GM12878 (cell line): Measurements from ENCODE around the gene CHAF1A. TPM values are rescaled to one million over a fixed set of nuclear protein-coding genes. Genes with fewer than 3 reads are reported as not detected.
A peak's percentile ranks its signal among the peaks of the same experiment; 100 is the strongest.

ENCODE experiments used
- ATAC-seq: fragments of 200-7000 bp; cut with Tn5 transposase; 3 replicates; pipeline ENCODE4 v1.9.1; 2020; ENCODE audit warnings: mild to moderate bottlenecking, moderate library complexity
- BruUV-seq: library from RNA; stranded (reverse); fragments of 400-500 nt; replicated peaks from 2 replicates; lab custom pipeline; 2021; lab: Mats Ljungman, UMichigan
- CTCF ChIA-PET: fragments of 300-600 bp; sonication (Branson Sonifier 250); formaldehyde crosslinking; extraction: SDS; loops from one replicate; lab custom pipeline; 2021; ENCODE audit warnings: inconsistent platforms; lab: Yijun Ruan, JAX
- POLR2A ChIA-PET: fragments of 350-600 bp; formaldehyde crosslinking; extraction: SDS; loops from one replicate; lab custom pipeline; 2021; ENCODE audit warnings: inconsistent platforms; lab: Charles Lee
- RAD21 ChIA-PET: fragments of 300-600 bp; sonication (Branson Sonifier 250); formaldehyde crosslinking; loops from one replicate; lab custom pipeline; 2023; ENCODE audit warnings: antibody characterized with exemption; ENCODE audit not compliant: unreplicated experiment; lab: Charles Lee
- SMC1A ChIA-PET: fragments of 300-600 bp; sonication (Branson Sonifier 250); formaldehyde crosslinking; loops from one replicate; lab custom pipeline; 2023; ENCODE audit not compliant: unreplicated experiment, uncharacterized antibody; lab: Charles Lee
- DNase-seq: peaks from one replicate; pipeline ENCODE4 v3.0.0-alpha.2; 2011; ENCODE audit warnings: low read depth, low spot score
- FAIRE-seq: peaks from 3 replicates; lab custom pipeline; 2011; peaks lifted over from hg19 to GRCh38; lab: Jason Lieb, UNC
- H2AFZ ChIP-seq: 2 replicates; pipeline ENCODE4 v1.6.0; 2011; ENCODE audit warnings: low read depth, low read length, control low read depth; ENCODE audit not compliant: control insufficient read depth
- H3K27ac ChIP-seq: 2 replicates; pipeline ENCODE4 v1.5.1; 2011; ENCODE audit warnings: control low read depth; ENCODE audit not compliant: control insufficient read depth, insufficient read depth
- H3K27me3 ChIP-seq, 2 experiments: replicated peaks in 1 of 2; 2 replicates each; pipeline versions ENCODE4 v1.6.0 to v1.6.1; 2011; ENCODE audit warnings: low read length in 1 of 2; ENCODE audit not compliant: control insufficient read depth in 2 of 2, insufficient read depth in 2 of 2
- H3K36me3 ChIP-seq, 2 experiments: 2 replicates each; pipeline ENCODE4 v1.5.1; 2011; ENCODE audit warnings: low read length in 1 of 2; ENCODE audit not compliant: control insufficient read depth in 2 of 2, insufficient read depth in 2 of 2
- H3K4me1 ChIP-seq: 2 replicates; pipeline ENCODE4 v1.6.1; 2011; ENCODE audit warnings: mild to moderate bottlenecking, low read length, moderate library complexity, mixed read lengths; ENCODE audit not compliant: control insufficient read depth, insufficient read depth
- H3K4me2 ChIP-seq: 2 replicates; pipeline ENCODE4 v1.6.0; 2011; ENCODE audit warnings: control low read depth; ENCODE audit not compliant: control insufficient read depth, insufficient read depth
- H3K4me3 ChIP-seq: fragments of 200-600 bp; sonication (generic); 2 replicates; pipeline ENCODE4 v1.5.1; 2016
- H3K79me2 ChIP-seq: 2 replicates; pipeline ENCODE4 v1.6.0; 2011; ENCODE audit warnings: low read length; ENCODE audit not compliant: control insufficient read depth, insufficient read depth
- H3K9ac ChIP-seq: 2 replicates; pipeline ENCODE4 v1.8.0; 2011; ENCODE audit warnings: low read length, control low read depth, mixed read lengths; ENCODE audit not compliant: control insufficient read depth, insufficient read depth
- H3K9me3 ChIP-seq: replicated peaks from 3 replicates; pipeline ENCODE4 v1.5.1; 2011; ENCODE audit warnings: mild to moderate bottlenecking, low read length; ENCODE audit not compliant: control insufficient read depth, insufficient read depth
- H4K20me1 ChIP-seq: 2 replicates; pipeline ENCODE4 v1.6.0; 2011; ENCODE audit not compliant: control insufficient read depth, insufficient read depth
- BCL3 ChIP-seq: IDR thresholded peaks from 2 replicates; pipeline ENCODE4 v1.6.1; 2011; ENCODE audit warnings: borderline replicate concordance, low read depth, mild to moderate bottlenecking, moderate library complexity, low read length; ENCODE audit not compliant: insufficient read depth, poor library complexity, severe bottlenecking
- BMI1 ChIP-seq: fragments of 450-650 bp; IDR thresholded peaks from 2 replicates; pipeline ENCODE4 v1.6.1; 2016; ENCODE audit warnings: mild to moderate bottlenecking, moderate library complexity, borderline replicate concordance
- NFYB ChIP-seq: IDR thresholded peaks from 2 replicates; pipeline ENCODE4 v1.6.1; 2011; ENCODE audit warnings: low read depth, mild to moderate bottlenecking, low read length, improper control_type of control experiment, moderate library complexity; ENCODE audit not compliant: insufficient read depth
- POLR2A ChIP-seq: IDR thresholded peaks from 2 replicates; pipeline ENCODE4 v1.6.1; 2011; ENCODE audit warnings: low read depth, mild to moderate bottlenecking, low read length
- POLR2AphosphoS5 ChIP-seq: IDR thresholded peaks from 2 replicates; pipeline ENCODE4 v1.6.1; 2011; ENCODE audit warnings: mild to moderate bottlenecking, low read length, inconsistent platforms
- SMC3 ChIP-seq: IDR thresholded peaks from 2 replicates; pipeline ENCODE4 v1.6.1; 2011; ENCODE audit warnings: low read length, improper control_type of control experiment, borderline replicate concordance
- ZNF592 ChIP-seq: fragments of 450-650 bp; IDR thresholded peaks from 2 replicates; pipeline ENCODE4 v1.6.1; 2017; ENCODE audit warnings: mild to moderate bottlenecking, moderate library complexity
- WGBS: methylation state at CpG from one replicate; pipeline ENCODE4 v1.1.6; 2016; ENCODE audit warnings: low lambda C conversion rate; ENCODE audit not compliant: insufficient replicate concordance, insufficient coverage; ENCODE audit errors: missing lambda C conversion rate; 5-methylcytosine and 5-hydroxymethylcytosine counted together
- in situ Hi-C: fragments of 300-500 bp; cut with MboI; formaldehyde crosslinking; loops from 9 replicates; pipeline ENCODE4 v1.14.3; 2018; ENCODE audit warnings: mixed read lengths
- intact Hi-C: fragments of 100-400 bp; cut with micrococcal nuclease; formaldehyde crosslinking; loops from one replicate; pipeline ENCODE4 v1.14.2; 2022; ENCODE audit not compliant: unreplicated experiment
- polyA plus RNA-seq, 11 experiments: library from polyadenylated mRNA; depleted of rRNA in 4 of 11; unstranded in 6 of 11; stranded (reverse) in 5 of 11; fragments of >200 nt; fragmentation: Nextera tagmentation in 4 of 11; fragmentation: Illumina TruSeq in 1 of 11; extraction: Ambion mirVana in 4 of 11; extraction: Trizol in 1 of 11; gene quantifications; 1 replicate in 1 of 11; 2 replicates in 10 of 11; pipeline versions ENCODE4 v1.2.1 to v1.2.3, GENCODE V29; 2011 to 2016; ENCODE audit warnings: inconsistent platforms in 2 of 11, missing spikeins in 2 of 11, low read depth in 1 of 11
- total RNA-seq, 4 experiments: library from RNA; depleted of rRNA in 3 of 4; stranded (reverse); fragments of >200 nt in 3 of 4; fragmentation: Illumina TruSeq in 1 of 4; extraction: Trizol in 1 of 4; gene quantifications; 2 replicates each; pipeline versions ENCODE4 v1.2.1 to v1.2.3, GENCODE V29; 2013 to 2021

Gene CHAF1A
- total and polyA plus RNA-seq, 10 of the 15 experiments (the other 5 are each of a cell fraction or from before 2014, with no cell fraction given) = 1.3 to 69.1 (median 34.2) TPM

GRCh38 chr19:4443966-4444764 is 41.7 kb downstream of the CHAF1A start:
- no peak overlapping the region for H3K27ac ChIP-seq
- ChIA-PET RAD21 (no interaction called here), CTCF (no interaction called here), SMC1A (no interaction called here), POLR2A (no interaction called here)
- 86% methylated on average over 20 of the region's 20 CpGs for whole genome bisulfite sequencing
- no peak for FAIRE-seq
- no peak overlapping the region for H2AFZ ChIP-seq
- H4K20me1 ChIP-seq = no peaks in the 10 kb centered on the region
- BruUV-seq = no TSS peak
- H3K9ac ChIP-seq = no peak overlapping the region
- H3K4me2 ChIP-seq = no peak overlapping the region
- TF ChIP-seq ZNF592 (no peak), POLR2AphosphoS5 (peak; percentile 42; the same call in 1 of the 2 replicates), BCL3 (peak; percentile 15), BMI1 (no peak), NFYB (no peak), SMC3 (no peak), POLR2A (peak; percentile 45; the same call in 1 of the 2 replicates)
- peaks cover 0 to 31% of the 10 kb centered on the region in 2 experiments; a peak in 3 of 4 replicates for H3K36me3 ChIP-seq
- ATAC-seq = no peak; the same call in 2 of the 3 replicates
- intact Hi-C loops = no loop called here
- no peaks in the 10 kb centered on the region for H3K9me3 ChIP-seq
- H3K79me2 ChIP-seq = no peaks in the 10 kb centered on the region
- peaks cover 7% of the 10 kb centered on the region for H3K4me1 ChIP-seq
- H3K27me3 ChIP-seq = no peaks in the 10 kb centered on the region
- in situ Hi-C loops = no loop called here
- H3K4me3 ChIP-seq = no peak overlapping the region
- no peak for DNase-seq
